ENCODE data around the gene TLE1. TPM values are rescaled to one million over a fixed set of nuclear protein-coding genes. Genes with fewer than 3 reads are reported as not detected.

The TLE1 gene
- total and polyA plus RNA-seq, 4 donors: 57.0 to 69.9 (median 64.3) TPM

DNA sequence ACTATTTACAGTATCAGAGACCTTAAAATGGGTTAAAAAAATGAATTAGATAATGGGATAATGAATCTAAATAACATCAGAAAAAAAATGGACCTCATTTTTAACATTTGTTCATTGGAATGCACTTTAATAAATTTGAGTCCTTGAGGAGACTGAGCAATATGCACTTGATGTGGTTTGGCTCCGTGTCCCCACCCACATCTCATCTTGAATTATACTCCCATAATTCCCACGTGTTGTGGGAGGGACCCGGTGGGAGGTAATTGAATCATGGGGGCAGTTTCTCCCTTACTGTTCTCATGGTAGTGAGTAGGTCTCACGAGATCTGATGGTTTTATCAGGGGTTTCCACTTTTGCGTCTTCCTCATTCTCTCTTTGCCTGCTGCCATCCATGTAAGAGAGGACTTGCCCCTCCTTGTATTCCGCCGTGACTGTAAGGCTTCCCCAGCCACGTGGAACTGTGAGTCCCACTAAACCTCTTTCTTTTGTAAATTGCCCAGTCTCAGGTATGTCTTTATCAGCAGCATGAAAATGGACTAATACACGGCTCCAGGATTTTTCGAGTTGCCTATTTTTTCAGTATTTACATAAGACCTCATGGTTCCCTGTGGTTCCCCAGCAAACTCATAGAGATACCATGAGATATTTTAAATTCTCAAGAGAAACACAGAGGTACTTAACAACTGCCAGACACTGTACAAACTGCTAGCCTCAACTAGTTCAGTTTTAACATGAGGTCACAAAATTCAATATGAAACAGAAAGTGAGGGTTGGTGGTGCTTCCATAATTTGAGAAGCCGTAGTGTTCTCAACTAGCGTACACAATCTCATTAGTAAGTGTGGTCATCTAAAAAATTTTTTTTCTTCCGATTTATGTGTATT is 128.3 kb downstream of the TLE1 start:
- peaks cover 2% of the 10 kb centered on the region for H3K27me3 ChIP-seq (ENCODE audit: control insufficient read depth, insufficient read depth, low read length)
- 89% methylated on average over 4 of the region's 13 CpGs for WGBS (ENCODE audit: insufficient coverage)
- peaks cover 6% of the 10 kb centered on the region for H3K4me1 ChIP-seq (ENCODE audit: control insufficient read depth, insufficient read depth, low read length)
- H3K4me3 ChIP-seq (ENCODE audit: low read depth, low read length): no peak overlapping the region
- H3K36me3 ChIP-seq (ENCODE audit: control insufficient read depth, insufficient read depth, low read length): no peaks in the 10 kb centered on the region
- DNase-seq (ENCODE audit: low read depth in 4 of 6, low spot score in 6 of 6): no peak
- H3K27ac ChIP-seq (ENCODE audit: low read depth, low read length): no peak overlapping the region
- no peaks in the 10 kb centered on the region for H3K9me3 ChIP-seq (ENCODE audit: control insufficient read depth, insufficient read depth, low read length)

DNA sequence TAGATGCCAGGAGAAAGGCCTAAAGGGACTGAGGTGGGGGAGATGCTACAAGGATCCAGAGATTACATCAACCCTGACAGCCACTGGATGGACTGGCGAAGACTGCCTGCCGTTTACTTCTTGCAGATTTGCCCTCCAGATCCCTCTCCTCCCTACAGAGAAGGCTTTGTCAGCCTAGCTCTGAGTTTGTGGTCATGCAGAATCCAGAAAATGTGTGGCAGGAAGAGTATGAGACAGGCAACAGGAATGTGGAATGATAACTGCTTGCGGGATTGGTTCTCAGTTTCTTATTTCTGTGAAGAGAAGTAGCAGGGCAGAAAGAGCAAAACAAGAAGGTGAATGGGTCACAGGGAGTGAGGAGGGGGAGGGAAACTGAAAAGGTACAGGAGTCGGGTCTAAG is 129.6 kb downstream of the TLE1 start:
- 92% methylated on average over 3 of the region's 4 CpGs for WGBS (ENCODE audit: insufficient coverage)
- no peak for DNase-seq (ENCODE audit: low read depth in 4 of 6, low spot score in 6 of 6)
- no peak overlapping the region for H3K27ac ChIP-seq (ENCODE audit: low read depth, low read length)

GRCh38 chr9:81559197-81559596 is 130.2 kb downstream of the TLE1 start:
- no peak for DNase-seq (ENCODE audit: low read depth in 4 of 6, low spot score in 6 of 6)
- Histone ChIP-seq H3K36me3 (ENCODE audit: control insufficient read depth, insufficient read depth, low read length) (no peaks in the 10 kb centered on the region), H3K4me3 (ENCODE audit: low read depth, low read length) (no peak overlapping the region), H3K9me3 (ENCODE audit: control insufficient read depth, insufficient read depth, low read length) (no peaks in the 10 kb centered on the region), H3K27me3 (ENCODE audit: control insufficient read depth, insufficient read depth, low read length) (no peaks in the 10 kb centered on the region), H3K4me1 (ENCODE audit: control insufficient read depth, insufficient read depth, low read length) (peaks cover 6% of the 10 kb centered on the region), H3K27ac (ENCODE audit: low read depth, low read length) (no peak overlapping the region)
- WGBS (ENCODE audit: insufficient coverage): 100% methylated on average over 2 of the region's 4 CpGs

More for the DNA sequence above, 129.6 kb downstream of the TLE1 start:
- H3K4me1 ChIP-seq (ENCODE audit: control insufficient read depth, insufficient read depth, low read length): peaks cover 6% of the 10 kb centered on the region
- H3K4me3 ChIP-seq (ENCODE audit: low read depth, low read length): no peak overlapping the region
- H3K9me3 ChIP-seq (ENCODE audit: control insufficient read depth, insufficient read depth, low read length): no peaks in the 10 kb centered on the region
- H3K36me3 ChIP-seq (ENCODE audit: control insufficient read depth, insufficient read depth, low read length): no peaks in the 10 kb centered on the region
- H3K27me3 ChIP-seq (ENCODE audit: control insufficient read depth, insufficient read depth, low read length): peaks cover 2% of the 10 kb centered on the region

DNA sequence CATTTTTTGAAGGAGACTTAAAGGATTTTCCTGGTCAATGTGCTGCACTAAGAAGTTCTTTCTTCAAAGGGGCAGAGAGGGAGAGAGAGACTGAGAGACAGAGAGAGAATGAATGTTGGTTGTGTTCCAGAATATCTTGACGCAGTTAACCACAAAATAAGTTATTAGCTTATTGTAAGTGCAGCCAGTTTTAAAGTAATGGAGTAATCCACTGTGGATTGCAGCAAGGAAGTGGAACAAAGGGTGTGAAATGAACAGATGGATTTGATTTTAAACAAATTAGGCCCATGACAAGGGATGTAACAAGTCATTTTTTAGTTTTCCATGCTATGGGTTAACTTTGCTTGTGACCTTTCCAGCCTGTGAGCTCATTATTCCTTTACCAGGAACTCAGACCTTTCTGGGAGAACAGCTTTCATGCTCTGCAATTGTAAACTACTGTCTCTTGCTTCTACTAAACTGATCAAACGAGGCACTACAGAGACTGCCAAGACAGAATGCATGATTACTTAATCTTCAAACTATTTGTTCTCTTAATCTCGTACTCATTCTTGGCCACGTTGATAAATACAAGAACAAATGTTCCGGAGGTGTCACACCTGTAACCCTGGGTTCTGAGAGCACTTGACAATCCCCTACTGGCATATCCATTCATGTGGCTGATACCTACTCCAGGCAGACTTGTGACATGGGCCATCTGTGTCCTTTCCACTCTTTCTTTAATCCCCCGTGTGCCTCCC is 131.1 kb downstream of the TLE1 start:
- Histone ChIP-seq H3K4me1 (ENCODE audit: control insufficient read depth, insufficient read depth, low read length) (peaks cover 6% of the 10 kb centered on the region), H3K27ac (ENCODE audit: low read depth, low read length) (no peak overlapping the region), H3K9me3 (ENCODE audit: control insufficient read depth, insufficient read depth, low read length) (no peaks in the 10 kb centered on the region), H3K4me3 (ENCODE audit: low read depth, low read length) (no peak overlapping the region), H3K27me3 (ENCODE audit: control insufficient read depth, insufficient read depth, low read length) (no peaks in the 10 kb centered on the region), H3K36me3 (ENCODE audit: control insufficient read depth, insufficient read depth, low read length) (no peaks in the 10 kb centered on the region)
- peak in 2 of 6 donors; percentile 26 to 45 for DNase-seq (ENCODE audit: low read depth in 4 of 6, low spot score in 6 of 6)
- WGBS (ENCODE audit: insufficient coverage): 61% methylated on average over 6 of the region's 6 CpGs

DNA sequence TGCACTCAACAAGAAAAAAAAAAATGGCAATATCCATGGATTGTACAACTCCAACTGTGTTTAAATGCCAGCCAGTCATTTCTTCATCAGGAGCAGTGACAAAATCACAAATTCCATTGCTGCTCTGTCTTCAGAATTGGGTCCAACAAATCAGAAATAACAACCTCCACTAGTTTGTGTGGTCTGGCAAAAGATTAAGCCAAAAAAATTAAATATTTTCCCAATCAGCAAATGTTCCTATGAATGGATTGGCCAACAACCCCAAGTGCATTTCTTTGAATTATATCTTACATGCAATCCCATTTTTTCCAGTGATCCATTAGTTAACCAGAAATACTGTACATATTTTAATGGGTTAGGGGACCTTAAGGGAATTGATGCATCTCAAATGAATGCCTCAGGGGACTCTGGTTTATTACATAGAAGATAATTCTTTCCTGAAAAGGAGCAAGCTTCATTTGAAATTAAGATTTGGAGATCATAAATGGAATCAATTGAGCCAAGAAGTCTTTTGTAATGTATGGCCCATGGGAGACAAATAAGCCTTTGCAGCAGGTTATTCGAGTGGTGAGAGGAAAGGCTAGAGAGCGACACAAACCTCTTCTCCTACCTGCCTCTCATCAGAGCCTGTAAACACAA is 131.8 kb downstream of the TLE1 start:
- no peaks in the 10 kb centered on the region for H3K9me3 ChIP-seq (ENCODE audit: control insufficient read depth, insufficient read depth, low read length)
- peaks cover 3% of the 10 kb centered on the region for H3K4me1 ChIP-seq (ENCODE audit: control insufficient read depth, insufficient read depth, low read length)
- H3K27me3 ChIP-seq (ENCODE audit: control insufficient read depth, insufficient read depth, low read length): no peaks in the 10 kb centered on the region
- no peak overlapping the region for H3K27ac ChIP-seq (ENCODE audit: low read depth, low read length)
- no CpG with 5 or more reads among the region's 2 CpGs for WGBS (ENCODE audit: insufficient coverage)
- DNase-seq (ENCODE audit: low read depth in 4 of 6, low spot score in 6 of 6): peak in 1 of 6 donors; percentile 34
- no peak overlapping the region for H3K4me3 ChIP-seq (ENCODE audit: low read depth, low read length)
- H3K36me3 ChIP-seq (ENCODE audit: control insufficient read depth, insufficient read depth, low read length): no peaks in the 10 kb centered on the region

GRCh38 chr9:81556923-81557322 is 132.4 kb downstream of the TLE1 start:
- peak in 1 of 6 donors; percentile 82 for DNase-seq (ENCODE audit: low read depth in 4 of 6, low spot score in 6 of 6)
- H3K27ac ChIP-seq (ENCODE audit: low read depth, low read length): no peak overlapping the region
- no CpG with 5 or more reads among the region's 2 CpGs for WGBS (ENCODE audit: insufficient coverage)
- no peaks in the 10 kb centered on the region for H3K36me3 ChIP-seq (ENCODE audit: control insufficient read depth, insufficient read depth, low read length)
- no peaks in the 10 kb centered on the region for H3K4me1 ChIP-seq (ENCODE audit: control insufficient read depth, insufficient read depth, low read length)
- no peaks in the 10 kb centered on the region for H3K27me3 ChIP-seq (ENCODE audit: control insufficient read depth, insufficient read depth, low read length)
- no peaks in the 10 kb centered on the region for H3K9me3 ChIP-seq (ENCODE audit: control insufficient read depth, insufficient read depth, low read length)
- H3K4me3 ChIP-seq (ENCODE audit: low read depth, low read length): no peak overlapping the region

DNA sequence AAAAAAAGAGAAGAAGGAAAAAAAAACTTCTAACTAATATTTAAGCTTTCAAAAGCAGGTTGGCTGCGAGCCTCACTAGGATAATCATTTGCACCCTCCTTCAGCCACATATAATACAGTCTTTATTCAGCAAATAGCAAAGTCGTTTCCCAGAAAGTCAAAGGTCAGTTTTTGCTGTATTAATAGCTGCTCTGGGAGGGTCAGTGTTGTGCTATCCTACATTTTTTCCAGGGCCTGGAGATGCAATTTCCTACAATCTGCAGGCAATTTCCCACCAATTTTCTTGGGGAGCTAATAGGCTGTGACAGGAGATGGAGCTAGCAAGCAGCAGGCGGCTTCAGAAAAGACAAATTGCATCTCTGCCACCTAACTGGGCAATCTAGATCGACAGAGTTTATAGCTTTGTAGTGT is 136.8 kb downstream of the TLE1 start:
- DNase-seq (ENCODE audit: low read depth in 4 of 6, low spot score in 6 of 6): peak in 1 of 6 donors; percentile 86
- H3K4me1 ChIP-seq (ENCODE audit: control insufficient read depth, insufficient read depth, low read length): no peaks in the 10 kb centered on the region
- WGBS (ENCODE audit: insufficient coverage): no CpG with 5 or more reads among the region's 4 CpGs
- peaks cover 2% of the 10 kb centered on the region for H3K27me3 ChIP-seq (ENCODE audit: control insufficient read depth, insufficient read depth, low read length)
- no peak overlapping the region for H3K27ac ChIP-seq (ENCODE audit: low read depth, low read length)
- no peaks in the 10 kb centered on the region for H3K36me3 ChIP-seq (ENCODE audit: control insufficient read depth, insufficient read depth, low read length)
- H3K4me3 ChIP-seq (ENCODE audit: low read depth, low read length): no peak overlapping the region
- no peaks in the 10 kb centered on the region for H3K9me3 ChIP-seq (ENCODE audit: control insufficient read depth, insufficient read depth, low read length)

DNA sequence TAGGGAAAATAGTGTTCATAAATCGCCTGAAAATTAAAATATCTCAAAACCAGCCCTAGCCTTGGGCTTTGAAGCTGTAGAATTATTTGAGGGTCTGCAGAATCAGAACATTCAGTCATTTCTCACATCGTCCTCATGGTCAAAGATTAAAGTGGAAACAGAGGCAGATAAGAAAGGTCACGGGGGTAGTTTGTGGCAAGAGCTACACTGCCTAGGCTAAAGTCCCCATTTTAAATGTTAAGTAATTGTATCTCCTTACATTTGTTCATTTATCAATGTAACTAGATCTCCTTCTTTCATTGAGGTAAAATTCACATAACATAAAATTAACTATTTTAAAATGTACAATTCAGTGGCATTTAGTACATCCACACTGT is 139.2 kb downstream of the TLE1 start:
- H3K27me3 ChIP-seq (ENCODE audit: control insufficient read depth, insufficient read depth, low read length): peaks cover 2% of the 10 kb centered on the region
- H3K9me3 ChIP-seq (ENCODE audit: control insufficient read depth, insufficient read depth, low read length): no peaks in the 10 kb centered on the region
- H3K4me3 ChIP-seq (ENCODE audit: low read depth, low read length): no peak overlapping the region
- no peak overlapping the region for H3K27ac ChIP-seq (ENCODE audit: low read depth, low read length)
- H3K36me3 ChIP-seq (ENCODE audit: control insufficient read depth, insufficient read depth, low read length): no peaks in the 10 kb centered on the region
- no peak for DNase-seq (ENCODE audit: low read depth in 4 of 6, low spot score in 6 of 6)
- H3K4me1 ChIP-seq (ENCODE audit: control insufficient read depth, insufficient read depth, low read length): no peaks in the 10 kb centered on the region
- no CpG with 5 or more reads among the region's 3 CpGs for WGBS (ENCODE audit: insufficient coverage)

GRCh38 chr9:81549500-81550206 is 139.7 kb downstream of the TLE1 start:
- whole genome bisulfite sequencing (ENCODE audit: insufficient coverage): 44% methylated on average over 2 of the region's 6 CpGs

More at GRCh38 chr9:81549500-81550206, 139.7 kb downstream of the TLE1 start:
- no peaks in the 10 kb centered on the region for H3K36me3 ChIP-seq (ENCODE audit: control insufficient read depth, insufficient read depth, low read length)
- no peaks in the 10 kb centered on the region for H3K4me1 ChIP-seq (ENCODE audit: control insufficient read depth, insufficient read depth, low read length)
- H3K9me3 ChIP-seq (ENCODE audit: control insufficient read depth, insufficient read depth, low read length): no peaks in the 10 kb centered on the region
- no peak overlapping the region for H3K27ac ChIP-seq (ENCODE audit: low read depth, low read length)
- H3K27me3 ChIP-seq (ENCODE audit: control insufficient read depth, insufficient read depth, low read length): peaks cover 2% of the 10 kb centered on the region
- no peak for DNase-seq (ENCODE audit: low read depth in 4 of 6, low spot score in 6 of 6)
- H3K4me3 ChIP-seq (ENCODE audit: low read depth, low read length): no peak overlapping the region

Data from spinal cord (tissue), 10 donors.